SK-N-SH (cell line): ENCODE measurements around the gene C12orf60. TPM values are rescaled to one million over a fixed set of nuclear protein-coding genes. Genes with fewer than 3 reads are reported as not detected.
A peak's percentile ranks its signal among the peaks of the same experiment; 100 is the strongest.

Experiments
- CTCF ChIA-PET: fragments of 300-600, 350-600 bp; formaldehyde crosslinking; extraction: SDS; loops from one replicate; lab custom pipeline; 2021; lab: Yijun Ruan, JAX
- POLR2A ChIA-PET: fragments of 350-600 bp; sonication (Branson Sonifier 250); formaldehyde crosslinking; extraction: SDS; loops from one replicate; lab custom pipeline; 2020; ENCODE audit warnings: antibody characterized with exemption, inconsistent platforms; lab: Yijun Ruan, JAX
- DNase-seq: peaks from one replicate; pipeline ENCODE4 v3.0.0; 2012
- H2AFZ ChIP-seq: fragments of 200-600 bp; sonication (generic); 2 replicates; pipeline ENCODE4 v1.8.1; 2016; ENCODE audit warnings: antibody characterized with exemption, mild to moderate bottlenecking, low read depth
- H3F3A ChIP-seq: fragments of 200-600 bp; sonication (generic); replicated peaks from 2 replicates; pipeline ENCODE3; 2016; ENCODE audit warnings: antibody characterized with exemption, mild to moderate bottlenecking; ENCODE audit not compliant: insufficient read depth
- H3K27ac ChIP-seq, 2 experiments: fragments of 200-500 bp in 1 of 2; fragments of 200-600 bp in 1 of 2; sonication (Bioruptor generic) in 1 of 2; sonication (generic), shearing (Covaris generic) in 1 of 2; 2 replicates each; pipeline versions ENCODE4 v1.5.1 to v1.6.1; 2014 to 2016; ENCODE audit warnings: low read depth in 2 of 2, inconsistent platforms in 1 of 2, low read length in 1 of 2, mild to moderate bottlenecking in 1 of 2, mixed read lengths in 1 of 2
- H3K27me3 ChIP-seq: fragments of 200-600 bp; sonication (generic), shearing (Covaris generic); 2 replicates; pipeline ENCODE4 v1.6.1; 2016; ENCODE audit warnings: mixed run types; ENCODE audit not compliant: insufficient read depth
- H3K36me3 ChIP-seq, 2 experiments: fragments of 200-500 bp in 1 of 2; fragments of 200-600 bp in 1 of 2; sonication (Bioruptor generic) in 1 of 2; sonication (generic) in 1 of 2; replicated peaks in 1 of 2; 2 replicates each; pipeline versions ENCODE3 to v1.5.1; 2014 to 2016; ENCODE audit warnings: low read length in 1 of 2, mild to moderate bottlenecking in 1 of 2; ENCODE audit not compliant: insufficient read depth in 2 of 2, control insufficient read depth in 1 of 2
- H3K4me1 ChIP-seq, 2 experiments: fragments of 200-500 bp in 1 of 2; fragments of 200-600 bp in 1 of 2; sonication (Bioruptor generic) in 1 of 2; sonication (generic), shearing (Covaris generic) in 1 of 2; 2 replicates each; pipeline versions ENCODE4 v1.5.1 to v1.6.1; 2014 to 2016; ENCODE audit warnings: low read depth in 1 of 2, low read length in 1 of 2, mixed run types in 1 of 2; ENCODE audit not compliant: insufficient read depth in 2 of 2, control insufficient read depth in 1 of 2
- H3K4me2 ChIP-seq: fragments of 200-600 bp; sonication (generic), shearing (Covaris generic); 2 replicates; pipeline ENCODE4 v1.6.1; 2017; ENCODE audit warnings: mixed run types
- H3K4me3 ChIP-seq, 2 experiments: fragments of 200-500 bp in 1 of 2; fragments of 200-600 bp in 1 of 2; sonication (Bioruptor generic) in 1 of 2; sonication (generic), shearing (Covaris generic) in 1 of 2; 2 replicates each; pipeline versions ENCODE4 v1.5.1 to v1.8.1; 2014 to 2016; ENCODE audit warnings: low read depth in 2 of 2, inconsistent platforms in 1 of 2, low read length in 1 of 2, mild to moderate bottlenecking in 1 of 2, mixed read lengths in 1 of 2, moderate library complexity in 1 of 2
- H3K79me2 ChIP-seq: fragments of 200-600 bp; sonication (generic); 2 replicates; pipeline ENCODE4 v1.8.1; 2017; ENCODE audit warnings: mild to moderate bottlenecking; ENCODE audit not compliant: insufficient read depth
- H3K9ac ChIP-seq: fragments of 200-600 bp; sonication (generic); 2 replicates; pipeline ENCODE4 v1.6.1; 2017; ENCODE audit warnings: mixed run types
- H3K9me2 ChIP-seq: fragments of 200-600 bp; sonication (generic); 2 replicates; pipeline ENCODE4 v1.6.1; 2017; ENCODE audit warnings: mixed run types
- H3K9me3 ChIP-seq: fragments of 200-600 bp; sonication (generic); 2 replicates; pipeline ENCODE4 v1.6.1; 2017; ENCODE audit warnings: mixed run types, mild to moderate bottlenecking, moderate library complexity
- H4K20me1 ChIP-seq: fragments of 200-600 bp; sonication (generic); 2 replicates; pipeline ENCODE4 v1.6.1; 2017; ENCODE audit warnings: mild to moderate bottlenecking, mixed run types; ENCODE audit not compliant: insufficient read depth
- CHD2 ChIP-seq: fragments of 150-350 bp; IDR thresholded peaks from 2 replicates; pipeline ENCODE4 v1.6.1; 2018; ENCODE audit warnings: low read length; ENCODE audit not compliant: partially characterized antibody
- ELF1 ChIP-seq: IDR thresholded peaks from 2 replicates; pipeline ENCODE4 v1.4.0; 2012
- EP300 ChIP-seq, 2 experiments: IDR thresholded peaks; 2 replicates each; pipeline versions ENCODE4 v1.4.0 to v1.6.1; 2012; ENCODE audit warnings: borderline replicate concordance in 1 of 2, low read depth in 1 of 2, low read length in 1 of 2
- FOXJ3 ChIP-seq: sonication (generic); formaldehyde crosslinking; IDR thresholded peaks from 2 replicates; pipeline ENCODE4 v1.5.1; 2020; ENCODE audit warnings: mild to moderate bottlenecking, missing genetic modification reagents
- FOXM1 ChIP-seq: IDR thresholded peaks from 2 replicates; pipeline ENCODE4 v1.4.0; 2012; ENCODE audit warnings: low read depth, mild to moderate bottlenecking
- GABPA ChIP-seq: IDR thresholded peaks from 2 replicates; pipeline ENCODE4 v1.4.0; 2012; ENCODE audit warnings: low read depth, mild to moderate bottlenecking
- GATA2 ChIP-seq: sonication (generic); formaldehyde crosslinking; IDR thresholded peaks from 2 replicates; pipeline ENCODE4 v1.5.0; 2020; ENCODE audit warnings: mild to moderate bottlenecking, missing genetic modification reagents
- IRF3 ChIP-seq: fragments of 150-350 bp; IDR thresholded peaks from 2 replicates; pipeline ENCODE4 v1.6.1; 2016; ENCODE audit warnings: mild to moderate bottlenecking, low read depth, low read length
- JUND ChIP-seq: IDR thresholded peaks from 2 replicates; pipeline ENCODE4 v1.4.0; 2012
- MAX ChIP-seq: IDR thresholded peaks from 2 replicates; pipeline ENCODE4 v1.4.0; 2012; ENCODE audit warnings: low read depth
- MXI1 ChIP-seq: IDR thresholded peaks from 2 replicates; pipeline ENCODE4 v1.6.1; 2012; ENCODE audit warnings: mild to moderate bottlenecking, low read depth, low read length, improper control_type of control experiment
- PBX3 ChIP-seq: IDR thresholded peaks from 2 replicates; pipeline ENCODE4; 2012
- POLR2AphosphoS5 ChIP-seq: IDR thresholded peaks from 2 replicates; pipeline ENCODE4 v1.6.1; 2012; ENCODE audit warnings: low read depth, low read length
- RCOR1 ChIP-seq: fragments of 150-350 bp; IDR thresholded peaks from 2 replicates; pipeline ENCODE4 v1.6.1; 2017; ENCODE audit warnings: antibody characterized with exemption, low read length
- RFX5 ChIP-seq: IDR thresholded peaks from 2 replicates; pipeline ENCODE4 v1.6.1; 2012; ENCODE audit warnings: mild to moderate bottlenecking, improper control_type of control experiment, low read length
- SIN3A ChIP-seq: IDR thresholded peaks from 2 replicates; pipeline ENCODE4 v1.6.1; 2012; ENCODE audit warnings: low read depth, mild to moderate bottlenecking, low read length, moderate library complexity, borderline replicate concordance
- TAF1 ChIP-seq: IDR thresholded peaks from 2 replicates; pipeline ENCODE4 v1.6.1; 2012; ENCODE audit warnings: low read depth, mild to moderate bottlenecking, low read length, moderate library complexity, borderline replicate concordance
- TEAD4 ChIP-seq: IDR thresholded peaks from 2 replicates; pipeline ENCODE4 v1.4.0; 2012; ENCODE audit warnings: mild to moderate bottlenecking, borderline replicate concordance; ENCODE audit not compliant: insufficient read depth
- USF1 ChIP-seq: IDR thresholded peaks from 2 replicates; pipeline ENCODE4 v1.4.0; 2012; ENCODE audit warnings: low read depth, borderline replicate concordance
- YY1 ChIP-seq: IDR thresholded peaks from 2 replicates; pipeline ENCODE4 v1.4.0; 2012; ENCODE audit warnings: low read depth, mild to moderate bottlenecking
- WGBS: methylation state at CpG from one replicate; pipeline ENCODE4 v1.1.6; 2017; ENCODE audit warnings: low lambda C conversion rate; 5-methylcytosine and 5-hydroxymethylcytosine counted together
- polyA plus RNA-seq, 3 experiments: library from polyadenylated mRNA; depleted of rRNA; stranded (reverse); fragments of >200 nt; gene quantifications; 2 replicates each; pipeline ENCODE4 v1.2.3, GENCODE V29; 2012
- TF ChIP-seq, protein P1 (sequence below): IDR thresholded peaks from 2 replicates; pipeline ENCODE4 v1.6.1; 2012; ENCODE audit warnings: mild to moderate bottlenecking, low read depth, low read length, moderate library complexity
- TF ChIP-seq, protein P2 (sequence below): IDR thresholded peaks from 2 replicates; pipeline ENCODE4 v1.4.0; 2012; ENCODE audit warnings: low read depth, borderline replicate concordance

The C12orf60 gene, protein sequence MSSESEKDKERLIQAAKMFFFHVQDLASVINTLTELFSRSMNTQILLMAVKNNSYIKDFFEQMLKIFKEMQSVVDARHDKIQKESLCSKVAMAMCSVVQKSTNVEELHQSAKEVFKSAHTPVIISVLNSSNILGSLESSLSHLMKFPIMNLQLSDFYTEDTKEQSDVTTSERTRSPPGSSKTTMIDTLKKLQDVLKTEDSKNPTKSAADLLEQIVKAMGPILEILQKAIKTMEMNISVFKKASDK
- polyA plus RNA-seq (2012; rRNA removed): 0.87 and 1.0 TPM in 2 replicates
- 1.1 and 1.5 TPM in 2 replicates for polyA plus RNA-seq (2012; cell fraction: cytosol; rRNA removed)
- 1.7 and 1.9 TPM in 2 replicates for polyA plus RNA-seq (2012; cell fraction: nucleus; rRNA removed)

- 1% methylated on average over 45 of the region's 50 CpGs for WGBS
- no peaks in the 10 kb centered on the region for H3K27me3 ChIP-seq
- TF ChIP-seq FOXJ3 (CRISPR knock-in tag): no peak
- TF ChIP-seq EP300 (IDR thresholded peaks at IDR 0.05; ENCODE audit: borderline replicate concordance in 1 of 2, low read depth in 1 of 2, low read length in 1 of 2): peak in 1 of 2 experiments; percentile 19; a peak in 1 of 4 replicates
- TF ChIP-seq TEAD4: no peak
- peak; percentile 53; the same call in 1 of the 2 replicates for TF ChIP-seq ELF1
- peak; percentile 84 for TF ChIP-seq TAF1
- peak; percentile 95 for TF ChIP-seq GABPA
- TF ChIP-seq, protein P1, sequence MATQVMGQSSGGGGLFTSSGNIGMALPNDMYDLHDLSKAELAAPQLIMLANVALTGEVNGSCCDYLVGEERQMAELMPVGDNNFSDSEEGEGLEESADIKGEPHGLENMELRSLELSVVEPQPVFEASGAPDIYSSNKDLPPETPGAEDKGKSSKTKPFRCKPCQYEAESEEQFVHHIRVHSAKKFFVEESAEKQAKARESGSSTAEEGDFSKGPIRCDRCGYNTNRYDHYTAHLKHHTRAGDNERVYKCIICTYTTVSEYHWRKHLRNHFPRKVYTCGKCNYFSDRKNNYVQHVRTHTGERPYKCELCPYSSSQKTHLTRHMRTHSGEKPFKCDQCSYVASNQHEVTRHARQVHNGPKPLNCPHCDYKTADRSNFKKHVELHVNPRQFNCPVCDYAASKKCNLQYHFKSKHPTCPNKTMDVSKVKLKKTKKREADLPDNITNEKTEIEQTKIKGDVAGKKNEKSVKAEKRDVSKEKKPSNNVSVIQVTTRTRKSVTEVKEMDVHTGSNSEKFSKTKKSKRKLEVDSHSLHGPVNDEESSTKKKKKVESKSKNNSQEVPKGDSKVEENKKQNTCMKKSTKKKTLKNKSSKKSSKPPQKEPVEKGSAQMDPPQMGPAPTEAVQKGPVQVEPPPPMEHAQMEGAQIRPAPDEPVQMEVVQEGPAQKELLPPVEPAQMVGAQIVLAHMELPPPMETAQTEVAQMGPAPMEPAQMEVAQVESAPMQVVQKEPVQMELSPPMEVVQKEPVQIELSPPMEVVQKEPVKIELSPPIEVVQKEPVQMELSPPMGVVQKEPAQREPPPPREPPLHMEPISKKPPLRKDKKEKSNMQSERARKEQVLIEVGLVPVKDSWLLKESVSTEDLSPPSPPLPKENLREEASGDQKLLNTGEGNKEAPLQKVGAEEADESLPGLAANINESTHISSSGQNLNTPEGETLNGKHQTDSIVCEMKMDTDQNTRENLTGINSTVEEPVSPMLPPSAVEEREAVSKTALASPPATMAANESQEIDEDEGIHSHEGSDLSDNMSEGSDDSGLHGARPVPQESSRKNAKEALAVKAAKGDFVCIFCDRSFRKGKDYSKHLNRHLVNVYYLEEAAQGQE: no peak
- no peak for TF ChIP-seq FOXM1
- no peak for TF ChIP-seq GATA2 (CRISPR knock-in tag)
- TF ChIP-seq YY1: peak; percentile 95
- TF ChIP-seq SIN3A: peak; percentile 83
- TF ChIP-seq MAX: peak; percentile 60; the same call in 1 of the 2 replicates
- TF ChIP-seq RCOR1: no peak
- peak; percentile 98 for TF ChIP-seq PBX3
- TF ChIP-seq JUND: no peak
- TF ChIP-seq CHD2: peak; percentile 89
- TF ChIP-seq MXI1: peak; percentile 77
- peak; percentile 97 for TF ChIP-seq POLR2AphosphoS5
- TF ChIP-seq RFX5: peak; percentile 29; the same call in 1 of the 2 replicates
- no peak for TF ChIP-seq USF1
- TF ChIP-seq, protein P2, sequence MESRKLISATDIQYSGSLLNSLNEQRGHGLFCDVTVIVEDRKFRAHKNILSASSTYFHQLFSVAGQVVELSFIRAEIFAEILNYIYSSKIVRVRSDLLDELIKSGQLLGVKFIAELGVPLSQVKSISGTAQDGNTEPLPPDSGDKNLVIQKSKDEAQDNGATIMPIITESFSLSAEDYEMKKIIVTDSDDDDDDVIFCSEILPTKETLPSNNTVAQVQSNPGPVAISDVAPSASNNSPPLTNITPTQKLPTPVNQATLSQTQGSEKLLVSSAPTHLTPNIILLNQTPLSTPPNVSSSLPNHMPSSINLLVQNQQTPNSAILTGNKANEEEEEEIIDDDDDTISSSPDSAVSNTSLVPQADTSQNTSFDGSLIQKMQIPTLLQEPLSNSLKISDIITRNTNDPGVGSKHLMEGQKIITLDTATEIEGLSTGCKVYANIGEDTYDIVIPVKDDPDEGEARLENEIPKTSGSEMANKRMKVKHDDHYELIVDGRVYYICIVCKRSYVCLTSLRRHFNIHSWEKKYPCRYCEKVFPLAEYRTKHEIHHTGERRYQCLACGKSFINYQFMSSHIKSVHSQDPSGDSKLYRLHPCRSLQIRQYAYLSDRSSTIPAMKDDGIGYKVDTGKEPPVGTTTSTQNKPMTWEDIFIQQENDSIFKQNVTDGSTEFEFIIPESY: no peak
- peak; percentile 52; the same call in 1 of the 2 replicates for TF ChIP-seq IRF3
- DNase-seq: peak; percentile 89
- peaks cover 19 to 28% of the 10 kb centered on the region in 2 experiments for H3K36me3 ChIP-seq
- peak within 1 kb of the TSS; percentile 63 to 87 for H3K4me3 ChIP-seq
- no peaks in the 10 kb centered on the region for H3K9me3 ChIP-seq
- peaks cover 50% of the 10 kb centered on the region for H3K79me2 ChIP-seq
- no peaks in the 10 kb centered on the region for H4K20me1 ChIP-seq
- peak within 1 kb of the TSS; percentile 79 for H3K4me2 ChIP-seq
- no peaks in the 10 kb centered on the region for H3F3A ChIP-seq
- H3K27ac ChIP-seq: peak within 1 kb of the TSS; percentile 81 to 97
- CTCF ChIA-PET: interaction anchor here (0.9 to 2.5 kb wide), 6 partner anchors 11 to 34 kb away, joined by 3 to 18 read pairs (median 4); a partner anchor contains a TSS
- POLR2A ChIA-PET: interaction anchor here (0.8 to 3.6 kb wide), 4 partner anchors 17 to 33 kb away, joined by 3 to 30 read pairs (median 4); a partner anchor contains a TSS
- H3K9me2 ChIP-seq: no peaks in the 10 kb centered on the region
- H2AFZ ChIP-seq: peak within 1 kb of the TSS; percentile 65
- peak within 1 kb of the TSS; percentile 91 for H3K9ac ChIP-seq
- peaks cover 2 to 4% of the 10 kb centered on the region in 2 experiments; a peak in 3 of 4 replicates for H3K4me1 ChIP-seq
These were observed at the start of gene C12orf60, which contains the start of gene WBP11 for GRCh38 chr12:14803011-14803829. C12orf60 (plus strand) TSS chr12:14803670; CDS start chr12:14822936, 19,266 bp downstream. WBP11 (minus strand) TSS chr12:14803478; CDS start chr12:14801383, 2,095 bp downstream.
